ENCODE data around the gene COL28A1.

DNA sequence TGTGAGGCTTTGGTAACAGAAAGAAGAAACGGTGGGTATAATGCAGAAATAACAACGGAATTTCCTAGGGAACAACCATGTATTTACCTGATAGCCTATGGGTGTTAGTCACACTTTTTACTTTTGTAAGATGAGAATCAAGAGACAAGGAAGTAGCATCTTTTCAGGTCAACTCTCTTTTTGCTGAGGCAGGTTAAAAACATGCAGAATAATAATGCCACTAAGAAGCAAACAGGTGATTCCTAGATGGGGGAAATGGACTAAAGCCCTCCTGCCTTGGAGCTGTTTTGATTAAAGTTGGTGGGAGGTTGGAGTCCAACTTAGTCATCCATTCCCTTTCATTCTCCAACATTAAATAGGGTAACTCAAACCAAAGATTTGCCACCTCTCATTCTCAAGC lies 2.0 kb upstream of the COL28A1 start:
- TF ChIP-seq EP300 (IDR thresholded peaks at IDR 0.05; ENCODE audit: low read depth) (no peak), POLR2A (IDR thresholded peaks at IDR 0.05) (no peak)
